Gastroesophageal sphincter (tissue), 3 donors: Measurements from ENCODE around the gene MAP4K1.
A peak's percentile ranks its signal among the peaks of the same experiment; 100 is the strongest.

Experiments used
- CTCF ChIP-seq, 4 experiments: fragments of 200-600 bp in 2 of 4; fragments of 450-650 bp in 2 of 4; sonication (generic) in 1 of 4; IDR thresholded peaks; one replicate each; pipeline ENCODE4 v1.5.1; 2017 to 2019; ENCODE audit warnings: antibody characterized with exemption in 4 of 4, mild to moderate bottlenecking in 2 of 4, moderate library complexity in 2 of 4
- POLR2A ChIP-seq, 2 donors: fragments of 450-650 bp; IDR thresholded peaks; one replicate each; pipeline ENCODE4 v1.6.1; 2017; ENCODE audit warnings: antibody characterized with exemption in 2 of 2, mild to moderate bottlenecking in 2 of 2, moderate library complexity in 1 of 2
- POLR2AphosphoS5 ChIP-seq: sonication (generic); formaldehyde crosslinking; IDR thresholded peaks from one replicate; pipeline ENCODE4 v1.6.1; 2017; ENCODE audit warnings: antibody characterized with exemption

- TF ChIP-seq POLR2A (IDR thresholded peaks at IDR 0.05), result no peak
- TF ChIP-seq CTCF (IDR thresholded peaks at IDR 0.05), result no peak
- TF ChIP-seq POLR2AphosphoS5, result peak; percentile 55
Observed at GRCh38 chr19:38656171-38656981, 38.6 kb upstream of the MAP4K1 start.
